ENCODE data around the gene PAK4.

Gene PAK4

DNA sequence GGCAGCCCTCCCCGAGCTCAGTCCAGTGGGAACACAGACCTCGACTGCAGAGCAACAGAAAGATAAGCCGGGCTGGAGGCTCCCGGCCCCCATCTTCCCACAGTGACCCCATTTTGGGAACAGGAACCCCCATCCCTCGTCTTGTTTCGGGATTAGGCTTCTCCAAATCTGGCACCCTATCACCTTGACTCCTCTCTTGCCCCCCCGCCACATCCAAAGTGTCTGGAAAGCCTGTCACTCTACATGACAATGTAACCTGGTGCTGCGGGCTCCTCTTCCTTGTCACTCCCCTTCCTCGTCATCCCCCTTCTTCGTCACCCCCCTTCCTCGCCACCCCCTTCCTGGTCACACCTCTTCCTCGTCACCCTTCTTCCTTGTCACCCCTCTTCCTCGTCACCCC, 10.1 kb downstream of the PAK4 start:
- TF ChIP-seq, protein P1, sequence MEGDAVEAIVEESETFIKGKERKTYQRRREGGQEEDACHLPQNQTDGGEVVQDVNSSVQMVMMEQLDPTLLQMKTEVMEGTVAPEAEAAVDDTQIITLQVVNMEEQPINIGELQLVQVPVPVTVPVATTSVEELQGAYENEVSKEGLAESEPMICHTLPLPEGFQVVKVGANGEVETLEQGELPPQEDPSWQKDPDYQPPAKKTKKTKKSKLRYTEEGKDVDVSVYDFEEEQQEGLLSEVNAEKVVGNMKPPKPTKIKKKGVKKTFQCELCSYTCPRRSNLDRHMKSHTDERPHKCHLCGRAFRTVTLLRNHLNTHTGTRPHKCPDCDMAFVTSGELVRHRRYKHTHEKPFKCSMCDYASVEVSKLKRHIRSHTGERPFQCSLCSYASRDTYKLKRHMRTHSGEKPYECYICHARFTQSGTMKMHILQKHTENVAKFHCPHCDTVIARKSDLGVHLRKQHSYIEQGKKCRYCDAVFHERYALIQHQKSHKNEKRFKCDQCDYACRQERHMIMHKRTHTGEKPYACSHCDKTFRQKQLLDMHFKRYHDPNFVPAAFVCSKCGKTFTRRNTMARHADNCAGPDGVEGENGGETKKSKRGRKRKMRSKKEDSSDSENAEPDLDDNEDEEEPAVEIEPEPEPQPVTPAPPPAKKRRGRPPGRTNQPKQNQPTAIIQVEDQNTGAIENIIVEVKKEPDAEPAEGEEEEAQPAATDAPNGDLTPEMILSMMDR (IDR thresholded peaks at IDR 0.05; ENCODE audit: insufficient read depth, low read length, poor library complexity, severe bottlenecking): no peak
- no peaks in the 10 kb centered on the region for H3K27me3 ChIP-seq (replicated peaks; ENCODE audit: control insufficient read depth, insufficient read depth, low read length)
- no peak overlapping the region for H3K4me3 ChIP-seq (replicated peaks; ENCODE audit: low read depth, low read length)
- no peaks in the 10 kb centered on the region for H3K36me3 ChIP-seq (ENCODE audit: control insufficient read depth, insufficient read depth, low read length)
- DNase-seq (ENCODE audit: extremely low read depth, insufficient read length): no peak

DNA sequence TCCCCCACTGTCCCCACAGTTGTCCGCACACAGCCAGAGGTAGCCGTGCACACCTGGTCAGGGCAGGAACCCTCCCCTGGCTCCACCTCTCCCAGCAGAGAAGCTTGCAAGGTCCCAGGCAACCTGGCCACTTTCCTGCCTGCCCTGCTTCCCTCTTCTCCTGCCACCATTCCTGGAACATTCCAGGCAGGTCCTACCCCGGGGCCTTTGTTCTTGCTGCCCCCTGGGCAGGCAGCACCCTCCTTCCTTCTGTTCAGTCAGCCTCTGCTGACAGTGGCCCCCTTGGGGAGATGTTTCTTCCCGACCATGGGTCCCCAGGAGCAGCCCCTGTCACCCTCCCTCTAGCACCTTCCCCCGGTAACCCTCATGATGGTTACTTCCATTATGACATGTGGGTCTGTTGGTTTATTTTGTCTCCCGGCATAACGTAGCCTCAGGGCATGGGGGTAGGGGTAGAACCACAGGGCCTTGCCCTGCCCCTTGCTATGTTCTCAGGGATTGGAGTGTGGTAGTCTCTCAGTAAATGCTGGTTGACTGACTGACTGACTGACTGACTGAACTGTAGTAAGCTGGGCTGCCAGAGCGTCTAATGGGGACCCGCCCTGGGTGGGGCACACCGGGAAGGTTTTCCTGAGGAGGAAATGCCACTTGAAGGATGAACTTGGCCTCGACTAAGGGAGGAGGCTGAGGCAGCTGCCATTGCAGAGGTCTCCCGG, 10.8 kb downstream of the PAK4 start:
- no peak for DNase-seq (ENCODE audit: extremely low read depth, insufficient read length)
- Histone ChIP-seq H3K27me3 (replicated peaks; ENCODE audit: control insufficient read depth, insufficient read depth, low read length) (no peaks in the 10 kb centered on the region), H3K4me3 (replicated peaks; ENCODE audit: low read depth, low read length) (no peak overlapping the region), H3K36me3 (ENCODE audit: control insufficient read depth, insufficient read depth, low read length) (no peaks in the 10 kb centered on the region)
- TF ChIP-seq, protein P1 (IDR thresholded peaks at IDR 0.05; ENCODE audit: insufficient read depth, low read length, poor library complexity, severe bottlenecking): no peak

DNA sequence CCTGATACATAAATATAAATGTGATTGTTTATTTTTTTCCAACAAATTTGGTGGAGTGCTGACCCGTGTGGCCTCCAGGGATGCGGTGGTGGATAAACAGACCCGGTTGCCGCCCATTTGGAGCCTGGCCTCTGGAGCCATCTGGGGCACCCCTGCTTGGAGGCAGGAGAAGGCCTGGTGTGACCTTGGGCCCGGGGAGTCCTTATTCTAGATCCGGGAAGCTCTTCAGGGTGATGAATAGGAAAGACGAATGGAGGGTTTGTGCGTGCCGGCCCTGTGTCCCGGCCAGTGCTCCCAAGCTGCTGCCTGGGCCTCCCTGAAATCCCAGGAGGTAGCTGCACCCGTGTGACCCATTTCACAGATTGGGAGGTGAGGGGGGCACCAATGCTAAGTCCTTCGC, 11.5 kb downstream of the PAK4 start:
- TF ChIP-seq, protein P1 (IDR thresholded peaks at IDR 0.05; ENCODE audit: insufficient read depth, low read length, poor library complexity, severe bottlenecking): no peak
- DNase-seq (ENCODE audit: extremely low read depth, insufficient read length): no peak
- Histone ChIP-seq H3K36me3 (ENCODE audit: control insufficient read depth, insufficient read depth, low read length) (no peaks in the 10 kb centered on the region), H3K4me3 (replicated peaks; ENCODE audit: low read depth, low read length) (no peak overlapping the region), H3K27me3 (replicated peaks; ENCODE audit: control insufficient read depth, insufficient read depth, low read length) (no peaks in the 10 kb centered on the region)

DNA sequence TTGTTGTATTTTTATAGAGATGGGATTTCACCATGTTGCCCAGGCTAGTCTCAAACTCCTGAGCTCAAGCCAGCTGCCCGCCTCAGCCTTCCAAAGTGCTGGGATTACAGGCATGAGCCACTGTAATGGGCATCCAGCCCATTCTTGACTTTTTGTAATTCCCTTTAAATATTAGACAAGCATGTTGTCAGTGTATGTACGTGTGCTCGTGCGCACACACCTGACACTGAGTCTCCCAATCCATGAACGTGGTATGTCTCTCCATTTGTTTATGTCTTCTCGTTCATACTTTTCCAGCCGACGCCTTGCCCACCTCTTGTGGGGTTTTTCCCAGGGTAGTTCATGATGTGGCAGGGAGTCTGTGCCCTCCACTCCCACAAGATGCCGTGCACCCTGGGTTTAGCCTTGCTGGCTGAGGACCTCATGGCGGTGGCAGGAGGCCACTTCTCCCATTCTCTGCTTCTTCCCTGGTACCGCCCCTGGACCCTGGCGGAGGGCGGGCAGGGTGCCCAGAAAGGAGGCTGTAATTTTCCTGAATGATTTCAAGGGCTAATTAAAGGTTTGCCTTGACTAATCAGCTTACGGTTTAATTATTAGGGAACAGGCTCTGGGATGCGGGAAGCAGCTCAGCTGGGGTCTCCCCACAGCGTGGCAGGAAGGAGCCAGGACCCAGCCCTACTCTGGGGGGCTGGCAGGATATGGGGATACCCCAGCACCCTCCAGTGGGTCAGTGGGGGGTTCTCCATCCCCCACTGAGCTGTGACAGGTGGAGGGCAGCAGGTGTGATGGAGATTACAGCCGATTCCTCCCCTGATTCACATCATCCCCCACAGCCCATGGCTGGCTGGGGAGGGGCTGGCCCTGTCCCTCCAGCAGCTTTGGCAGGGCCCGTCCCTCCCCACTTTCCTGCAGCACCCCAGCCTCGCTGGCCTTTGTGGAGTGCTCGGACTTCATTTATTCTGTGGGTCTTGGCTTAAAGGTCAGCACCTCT, 12.9 kb downstream of the PAK4 start:
- TF ChIP-seq, protein P1 (IDR thresholded peaks at IDR 0.05; ENCODE audit: insufficient read depth, low read length, poor library complexity, severe bottlenecking): no peak
- no peak for DNase-seq (ENCODE audit: extremely low read depth, insufficient read length)
- no peaks in the 10 kb centered on the region for H3K36me3 ChIP-seq (ENCODE audit: control insufficient read depth, insufficient read depth, low read length)

DNA sequence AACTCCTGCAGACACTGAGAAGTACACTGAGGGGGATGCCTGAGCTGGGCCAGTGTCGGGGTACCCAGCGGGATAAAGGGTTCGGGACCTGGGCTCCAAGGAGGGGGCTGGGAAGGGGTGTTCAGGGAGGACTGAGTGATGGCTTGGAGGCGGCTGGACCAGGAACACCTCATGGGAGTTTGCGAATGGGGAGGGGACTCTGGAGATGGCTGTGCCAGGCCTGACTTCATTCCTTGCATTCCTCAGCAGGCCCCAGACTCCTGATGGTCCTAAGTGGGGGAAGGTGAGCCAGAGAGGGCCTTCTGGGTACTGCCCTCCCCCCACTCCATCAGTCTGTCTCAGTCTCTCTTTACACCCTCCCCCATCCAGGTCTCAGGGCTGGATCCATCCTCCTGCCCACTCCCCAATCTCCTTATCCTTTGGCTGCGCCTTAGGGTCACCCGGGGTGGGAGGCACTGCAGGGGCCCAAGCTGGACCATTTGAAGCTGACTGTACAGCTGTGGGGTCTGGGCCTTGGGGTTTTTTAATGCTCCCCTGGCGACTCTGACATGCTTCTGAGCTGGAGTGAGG, 13.8 kb downstream of the PAK4 start:
- TF ChIP-seq, protein P1 (IDR thresholded peaks at IDR 0.05; ENCODE audit: insufficient read depth, low read length, poor library complexity, severe bottlenecking): no peak
- no peak for DNase-seq (ENCODE audit: extremely low read depth, insufficient read length)
- no peak overlapping the region for H3K4me3 ChIP-seq (replicated peaks; ENCODE audit: low read depth, low read length)
- H3K36me3 ChIP-seq (ENCODE audit: control insufficient read depth, insufficient read depth, low read length): no peaks in the 10 kb centered on the region
- H3K27me3 ChIP-seq (replicated peaks; ENCODE audit: control insufficient read depth, insufficient read depth, low read length): no peaks in the 10 kb centered on the region

More for the DNA sequence above, 12.9 kb downstream of the PAK4 start:
- Histone ChIP-seq H3K27me3 (replicated peaks; ENCODE audit: control insufficient read depth, insufficient read depth, low read length) (no peaks in the 10 kb centered on the region), H3K4me3 (replicated peaks; ENCODE audit: low read depth, low read length) (no peak overlapping the region)
